Testis (tissue), 2 donors: ENCODE measurements around the gene ZNF786.

Experiments
- POLR2A ChIP-seq: fragments of 450-650 bp; IDR thresholded peaks from one replicate; pipeline ENCODE4 v1.6.1; 2017; ENCODE audit warnings: antibody characterized with exemption, mild to moderate bottlenecking, moderate library complexity
- TF ChIP-seq, protein P1 (sequence below), 3 experiments: fragments of 450-650 bp in 2 of 3; fragments of 200-600 bp in 1 of 3; sonication (generic) in 1 of 3; IDR thresholded peaks; one replicate each; pipeline ENCODE4 v1.5.1; 2016 to 2019; ENCODE audit warnings: antibody characterized with exemption in 3 of 3, mild to moderate bottlenecking in 2 of 3, moderate library complexity in 1 of 3

DNA sequence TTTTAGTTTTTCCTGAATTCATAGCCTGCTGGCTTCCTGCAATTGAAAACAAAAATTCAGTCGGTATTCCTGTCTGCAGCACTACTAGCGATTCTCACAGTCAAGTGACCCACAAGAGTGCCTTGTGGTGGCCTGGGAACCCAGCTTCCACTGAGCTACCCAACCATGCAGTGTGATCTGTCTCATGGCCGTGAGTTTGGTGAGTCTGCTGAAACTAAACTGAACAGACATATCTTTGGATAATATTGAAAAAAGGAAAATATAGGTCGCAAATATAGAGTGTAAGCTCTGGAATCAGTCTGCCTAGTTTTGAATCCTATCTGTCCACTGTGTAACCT, 18.1 kb downstream of the ZNF786 start:
- TF ChIP-seq, protein P1, sequence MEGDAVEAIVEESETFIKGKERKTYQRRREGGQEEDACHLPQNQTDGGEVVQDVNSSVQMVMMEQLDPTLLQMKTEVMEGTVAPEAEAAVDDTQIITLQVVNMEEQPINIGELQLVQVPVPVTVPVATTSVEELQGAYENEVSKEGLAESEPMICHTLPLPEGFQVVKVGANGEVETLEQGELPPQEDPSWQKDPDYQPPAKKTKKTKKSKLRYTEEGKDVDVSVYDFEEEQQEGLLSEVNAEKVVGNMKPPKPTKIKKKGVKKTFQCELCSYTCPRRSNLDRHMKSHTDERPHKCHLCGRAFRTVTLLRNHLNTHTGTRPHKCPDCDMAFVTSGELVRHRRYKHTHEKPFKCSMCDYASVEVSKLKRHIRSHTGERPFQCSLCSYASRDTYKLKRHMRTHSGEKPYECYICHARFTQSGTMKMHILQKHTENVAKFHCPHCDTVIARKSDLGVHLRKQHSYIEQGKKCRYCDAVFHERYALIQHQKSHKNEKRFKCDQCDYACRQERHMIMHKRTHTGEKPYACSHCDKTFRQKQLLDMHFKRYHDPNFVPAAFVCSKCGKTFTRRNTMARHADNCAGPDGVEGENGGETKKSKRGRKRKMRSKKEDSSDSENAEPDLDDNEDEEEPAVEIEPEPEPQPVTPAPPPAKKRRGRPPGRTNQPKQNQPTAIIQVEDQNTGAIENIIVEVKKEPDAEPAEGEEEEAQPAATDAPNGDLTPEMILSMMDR (IDR thresholded peaks at IDR 0.05) = no peak
- no peak for TF ChIP-seq POLR2A
